GM12892 (cell line): Measurements from ENCODE around the gene RABEP2.

Experiments used
- POLR2A ChIP-seq: IDR thresholded peaks from 2 replicates; pipeline ENCODE4 v1.6.1; 2011; ENCODE audit warnings: low read depth, low read length, control low read depth
- POLR2AphosphoS5 ChIP-seq: IDR thresholded peaks from 2 replicates; pipeline ENCODE4 v1.6.1; 2011; ENCODE audit warnings: low read depth, low read length, control low read depth
- TAF1 ChIP-seq: IDR thresholded peaks from 2 replicates; pipeline ENCODE4 v1.6.1; 2011; ENCODE audit warnings: low read depth, mild to moderate bottlenecking, control low read depth, low read length, borderline replicate concordance

DNA sequence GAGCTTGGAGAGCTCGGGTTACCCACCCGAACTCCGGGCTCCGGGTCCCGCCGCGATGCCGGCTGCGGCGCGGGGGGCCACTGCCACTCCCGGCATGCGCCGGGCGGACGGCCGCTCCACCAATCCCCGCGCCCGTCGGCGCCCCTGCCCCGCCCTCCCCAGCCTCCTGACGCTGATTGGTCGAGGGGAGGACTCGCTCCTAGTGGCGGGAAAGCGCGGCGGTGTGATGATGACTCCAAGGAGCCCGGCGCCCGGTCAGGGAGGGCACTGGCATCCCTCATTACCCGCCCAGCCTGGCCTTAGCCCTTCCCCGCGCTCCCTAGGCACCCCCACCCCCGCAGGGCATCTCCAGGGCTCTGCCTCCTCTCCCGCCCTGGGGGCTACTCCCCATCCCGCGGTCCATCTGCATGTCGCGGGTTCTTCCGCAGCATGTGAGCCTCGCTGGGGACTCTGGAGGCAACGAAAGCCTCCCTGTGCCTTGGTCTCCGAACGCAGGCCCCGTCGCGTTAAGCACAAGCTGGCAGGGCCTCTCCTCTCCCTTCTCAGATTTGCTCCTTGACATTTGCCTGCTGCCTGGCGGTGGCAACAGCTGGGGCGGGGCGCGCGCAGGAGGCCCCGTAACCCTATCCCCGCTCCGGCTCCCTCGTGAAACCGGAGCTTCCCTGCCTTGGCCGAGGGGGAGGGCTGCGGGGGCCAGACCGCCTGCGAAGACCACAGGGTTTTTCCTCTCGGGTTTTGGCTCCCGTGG is 45.0 kb downstream of the RABEP2 start:
- TF ChIP-seq POLR2A: peak; percentile 76
- TF ChIP-seq TAF1: 0 out of 2 replicates have a peak, but pooled peaks have one; percentile 7
- TF ChIP-seq POLR2AphosphoS5: peak; percentile 51; the same call in 1 of the 2 replicates
